ENCODE data around the gene NPM3.
"Not testable (repeated sequence)": the region's sequence is repeated elsewhere in the genome, so short reads cannot be mapped to it uniquely, and the experiment has no call there.

The NPM3 gene

GRCh38 chr10:101797403-101798059 is 14.3 kb upstream of the NPM3 start:
- H3K4me2 ChIP-seq (ENCODE audit: insufficient read depth, low read length, poor library complexity, severe bottlenecking): no peak overlapping the region
- H3K27me3 ChIP-seq (ENCODE audit: control insufficient read depth in 3 of 3, insufficient read depth in 3 of 3, low read depth in 1 of 3, low read length in 3 of 3): no peaks in the 10 kb centered on the region
- no peak overlapping the region for H3K9ac ChIP-seq (ENCODE audit: low read depth, low read length, poor library complexity)
- H2BK5ac ChIP-seq (ENCODE audit: low read length): no peak overlapping the region
- no peaks in the 10 kb centered on the region for H3K9me3 ChIP-seq (replicated peaks in 1 of 2; ENCODE audit: control insufficient read depth in 2 of 2, insufficient read depth in 1 of 2, low read depth in 1 of 2, low read length in 2 of 2)
- no peak overlapping the region for H3K27ac ChIP-seq (replicated peaks; ENCODE audit: low read length)
- H3K4me1 ChIP-seq (ENCODE audit: control insufficient read depth in 2 of 2, insufficient read depth in 1 of 2, low read depth in 1 of 2, low read length in 2 of 2): no peaks in the 10 kb centered on the region
- no peak overlapping the region for H4K8ac ChIP-seq (ENCODE audit: low read depth, low read length)
- no peak overlapping the region for H3K4ac ChIP-seq (ENCODE audit: low read length)
- no peak overlapping the region for H2AK5ac ChIP-seq (ENCODE audit: low read depth, low read length)
- DNase-seq (ENCODE audit: low spot score): no peak
- H3K14ac ChIP-seq (ENCODE audit: low read length): no peak overlapping the region
- no peak overlapping the region for H3K4me3 ChIP-seq (ENCODE audit: low read length in 2 of 2)
- peaks cover 38 to 100% of the 10 kb centered on the region in 2 donors for H3K36me3 ChIP-seq (replicated peaks in 1 of 2; ENCODE audit: control insufficient read depth in 2 of 2, insufficient read depth in 2 of 2, low read length in 2 of 2)
- no peak overlapping the region for H2BK15ac ChIP-seq (ENCODE audit: low read length)
- H4K91ac ChIP-seq (ENCODE audit: low read depth, low read length, poor library complexity): no peak overlapping the region
- H2BK12ac ChIP-seq (ENCODE audit: low read length): no peak overlapping the region
- no peak overlapping the region for H2AFZ ChIP-seq (ENCODE audit: low read length)
- no CpG with 5 or more reads among the region's 4 CpGs for WGBS, 2 donors (ENCODE audit: extremely low coverage in 2 of 2, insufficient read length in 2 of 2, insufficient replicate concordance in 1 of 2)
- no peak overlapping the region for H2BK120ac ChIP-seq (ENCODE audit: low read depth, low read length)
- peaks cover 6% of the 10 kb centered on the region for H3K79me1 ChIP-seq (ENCODE audit: low read depth, low read length)
- no peak overlapping the region for H3K23ac ChIP-seq (ENCODE audit: low read depth, low read length, poor library complexity)
- no peak overlapping the region for H3K18ac ChIP-seq (ENCODE audit: low read length)

- no peak overlapping the region for H3K4ac ChIP-seq (ENCODE audit: low read length)
Measured at GRCh38 chr10:101793526-101793925, 10.3 kb upstream of the NPM3 start.

GRCh38 chr10:101789686-101790085 is 6.4 kb upstream of the NPM3 start:
- H2AK5ac ChIP-seq (ENCODE audit: low read depth, low read length): no peak overlapping the region
- H3K4me1 ChIP-seq (ENCODE audit: control insufficient read depth in 2 of 2, insufficient read depth in 1 of 2, low read depth in 1 of 2, low read length in 2 of 2): no peaks in the 10 kb centered on the region
- no peak overlapping the region for H2AFZ ChIP-seq (ENCODE audit: low read length)
- H3K18ac ChIP-seq (ENCODE audit: low read length): no peak overlapping the region
- H3K27me3 ChIP-seq (ENCODE audit: control insufficient read depth in 3 of 3, insufficient read depth in 3 of 3, low read depth in 1 of 3, low read length in 3 of 3): no peaks in the 10 kb centered on the region
- H3K9me3 ChIP-seq (replicated peaks in 1 of 2; ENCODE audit: control insufficient read depth in 2 of 2, insufficient read depth in 1 of 2, low read depth in 1 of 2, low read length in 2 of 2): no peaks in the 10 kb centered on the region
- no peak overlapping the region for H3K4me2 ChIP-seq (ENCODE audit: insufficient read depth, low read length, poor library complexity, severe bottlenecking)
- no peak overlapping the region for H3K27ac ChIP-seq (replicated peaks; ENCODE audit: low read length)
- no peak overlapping the region for H3K14ac ChIP-seq (ENCODE audit: low read length)
- H4K91ac ChIP-seq (ENCODE audit: low read depth, low read length, poor library complexity): no peak overlapping the region
- H3K4me3 ChIP-seq (ENCODE audit: low read length in 2 of 2): no peak overlapping the region
- peaks cover 35 to 98% of the 10 kb centered on the region in 2 donors for H3K36me3 ChIP-seq (replicated peaks in 1 of 2; ENCODE audit: control insufficient read depth in 2 of 2, insufficient read depth in 2 of 2, low read length in 2 of 2)
- no peak overlapping the region for H2BK15ac ChIP-seq (ENCODE audit: low read length)
- no peak overlapping the region for H3K23ac ChIP-seq (ENCODE audit: low read depth, low read length, poor library complexity)
- H2BK120ac ChIP-seq (ENCODE audit: low read depth, low read length): no peak overlapping the region
- peaks cover 1% of the 10 kb centered on the region for H3K79me1 ChIP-seq (ENCODE audit: low read depth, low read length)
- H4K8ac ChIP-seq (ENCODE audit: low read depth, low read length): no peak overlapping the region
- WGBS, 2 donors (ENCODE audit: extremely low coverage in 2 of 2, insufficient read length in 2 of 2, insufficient replicate concordance in 1 of 2): no CpG with 5 or more reads among the region's 7 CpGs
- no peak overlapping the region for H3K9ac ChIP-seq (ENCODE audit: low read depth, low read length, poor library complexity)
- DNase-seq (ENCODE audit: low spot score): no peak
- no peak overlapping the region for H2BK5ac ChIP-seq (ENCODE audit: low read length)
- no peak overlapping the region for H3K4ac ChIP-seq (ENCODE audit: low read length)
- no peak overlapping the region for H2BK12ac ChIP-seq (ENCODE audit: low read length)

More at GRCh38 chr10:101793526-101793925, 10.3 kb upstream of the NPM3 start:
- Histone ChIP-seq H3K9ac (ENCODE audit: low read depth, low read length, poor library complexity) (no peak overlapping the region), H3K79me1 (ENCODE audit: low read depth, low read length) (peaks cover 1% of the 10 kb centered on the region), H3K4me3 (ENCODE audit: low read length in 2 of 2) (no peak overlapping the region), H2BK12ac (ENCODE audit: low read length) (no peak overlapping the region), H2BK15ac (ENCODE audit: low read length) (no peak overlapping the region), H2BK5ac (ENCODE audit: low read length) (no peak overlapping the region), H2AFZ (ENCODE audit: low read length) (no peak overlapping the region), H3K36me3 (replicated peaks in 1 of 2; ENCODE audit: control insufficient read depth in 2 of 2, insufficient read depth in 2 of 2, low read length in 2 of 2) (peaks cover 33 to 99% of the 10 kb centered on the region in 2 donors), H3K4me2 (ENCODE audit: insufficient read depth, low read length, poor library complexity, severe bottlenecking) (no peak overlapping the region), H4K8ac (ENCODE audit: low read depth, low read length) (no peak overlapping the region), H4K91ac (ENCODE audit: low read depth, low read length, poor library complexity) (no peak overlapping the region), H3K14ac (ENCODE audit: low read length) (no peak overlapping the region), H3K27me3 (ENCODE audit: control insufficient read depth in 3 of 3, insufficient read depth in 3 of 3, low read depth in 1 of 3, low read length in 3 of 3) (no peaks in the 10 kb centered on the region), H2AK5ac (ENCODE audit: low read depth, low read length) (no peak overlapping the region), H3K4me1 (ENCODE audit: control insufficient read depth in 2 of 2, insufficient read depth in 1 of 2, low read depth in 1 of 2, low read length in 2 of 2) (no peaks in the 10 kb centered on the region), H3K23ac (ENCODE audit: low read depth, low read length, poor library complexity) (no peak overlapping the region), H2BK120ac (ENCODE audit: low read depth, low read length) (no peak overlapping the region), H3K27ac (replicated peaks; ENCODE audit: low read length) (no peak overlapping the region), H3K18ac (ENCODE audit: low read length) (no peak overlapping the region), H3K9me3 (replicated peaks in 1 of 2; ENCODE audit: control insufficient read depth in 2 of 2, insufficient read depth in 1 of 2, low read depth in 1 of 2, low read length in 2 of 2) (no peaks in the 10 kb centered on the region)
- WGBS, 2 donors (ENCODE audit: extremely low coverage in 2 of 2, insufficient read length in 2 of 2, insufficient replicate concordance in 1 of 2): no CpG with 5 or more reads among the region's 12 CpGs
- DNase-seq (ENCODE audit: low spot score): no peak

- peaks cover 35 to 98% of the 10 kb centered on the region in 2 donors for H3K36me3 ChIP-seq (replicated peaks in 1 of 2; ENCODE audit: control insufficient read depth in 2 of 2, insufficient read depth in 2 of 2, low read length in 2 of 2)
Measured at GRCh38 chr10:101789231-101789630, 6.0 kb upstream of the NPM3 start.

More at GRCh38 chr10:101789231-101789630, 6.0 kb upstream of the NPM3 start:
- not testable (repeated sequence) for H4K8ac ChIP-seq (ENCODE audit: low read depth, low read length); H2AK5ac ChIP-seq (ENCODE audit: low read depth, low read length); H3K18ac ChIP-seq (ENCODE audit: low read length); H3K79me1 ChIP-seq (ENCODE audit: low read depth, low read length); H2BK5ac ChIP-seq (ENCODE audit: low read length); H3K9me3 ChIP-seq (replicated peaks in 1 of 2; ENCODE audit: control insufficient read depth in 2 of 2, insufficient read depth in 1 of 2, low read depth in 1 of 2, low read length in 2 of 2); H2BK15ac ChIP-seq (ENCODE audit: low read length); H3K4ac ChIP-seq (ENCODE audit: low read length); DNase-seq (ENCODE audit: low spot score); H3K27ac ChIP-seq (replicated peaks; ENCODE audit: low read length); H3K4me1 ChIP-seq (ENCODE audit: control insufficient read depth in 2 of 2, insufficient read depth in 1 of 2, low read depth in 1 of 2, low read length in 2 of 2); H2AFZ ChIP-seq (ENCODE audit: low read length); H4K91ac ChIP-seq (ENCODE audit: low read depth, low read length, poor library complexity); H3K4me3 ChIP-seq (ENCODE audit: low read length in 2 of 2); H2BK120ac ChIP-seq (ENCODE audit: low read depth, low read length); H3K4me2 ChIP-seq (ENCODE audit: insufficient read depth, low read length, poor library complexity, severe bottlenecking); H3K23ac ChIP-seq (ENCODE audit: low read depth, low read length, poor library complexity); H3K14ac ChIP-seq (ENCODE audit: low read length); H3K9ac ChIP-seq (ENCODE audit: low read depth, low read length, poor library complexity); H3K27me3 ChIP-seq (ENCODE audit: control insufficient read depth in 3 of 3, insufficient read depth in 3 of 3, low read depth in 1 of 3, low read length in 3 of 3); H2BK12ac ChIP-seq (ENCODE audit: low read length)
- no CpG with 5 or more reads among the region's 9 CpGs for WGBS, 2 donors (ENCODE audit: extremely low coverage in 2 of 2, insufficient read length in 2 of 2, insufficient replicate concordance in 1 of 2)
